Measurements from ENCODE around the gene C1RL. TPM values are rescaled to one million over a fixed set of nuclear protein-coding genes. Genes with fewer than 3 reads are reported as not detected.
"Not testable (repeated sequence)": the region's sequence is repeated elsewhere in the genome, so short reads cannot be mapped to it uniquely, and the experiment has no call there.

Gene C1RL
- total RNA-seq, 2 donors from 2014 or later = 32.5 to 46.4 TPM

DNA sequence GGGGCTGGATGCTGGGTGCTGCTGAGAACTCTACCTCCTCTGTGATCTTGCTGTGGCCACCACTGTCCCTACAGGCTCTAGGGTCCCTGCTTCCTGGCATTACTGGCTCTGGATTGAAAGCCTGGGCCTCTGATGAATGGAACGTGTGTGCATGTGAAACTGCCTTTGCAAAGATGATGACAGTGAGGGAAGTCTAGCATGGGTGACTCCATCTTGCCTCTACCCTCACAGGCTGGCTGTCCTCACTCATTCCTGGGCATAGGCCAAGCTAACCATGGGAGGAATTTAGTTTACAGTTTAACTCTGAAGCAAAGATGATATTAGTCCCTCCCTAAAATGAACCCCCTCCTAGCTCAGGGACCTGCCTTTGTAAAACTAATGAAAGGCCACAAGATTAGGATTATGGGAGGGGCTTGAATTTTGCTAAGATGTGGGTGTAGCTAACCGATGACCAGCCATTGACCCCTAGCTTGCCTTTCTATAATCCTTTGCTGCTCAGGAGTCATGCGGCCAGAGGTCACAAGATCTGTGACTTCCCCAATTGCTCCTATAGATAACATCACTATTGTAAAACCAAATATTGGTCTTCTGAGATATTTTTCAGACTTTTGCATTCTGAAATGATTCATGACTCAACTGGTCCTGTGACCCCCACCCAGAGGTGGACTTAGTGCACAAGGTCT lies 50.7 kb downstream of the C1RL start:
- Mint-ChIP-seq H3K36me3 (ENCODE audit: low read depth) (no peaks in the 10 kb centered on the region), H3K27ac (no peak overlapping the region), H3K4me3 (no peak overlapping the region), H3K4me1 (peaks cover 14% of the 10 kb centered on the region), H3K9me3 (no peaks in the 10 kb centered on the region), H3K27me3 (ENCODE audit: insufficient read depth) (peaks cover 6% of the 10 kb centered on the region)
- Histone ChIP-seq H3K9me3 (ENCODE audit: control insufficient read depth, low read length) (no peaks in the 10 kb centered on the region), H3K4me3 (ENCODE audit: low read length) (no peak overlapping the region), H3K27ac (ENCODE audit: low read depth, low read length) (no peak overlapping the region), H3K27me3 (ENCODE audit: control insufficient read depth, insufficient read depth, low read length, poor library complexity, severe bottlenecking) (no peaks in the 10 kb centered on the region), H3K36me3 (ENCODE audit: control insufficient read depth, insufficient read depth, low read length) (no peaks in the 10 kb centered on the region), H3K4me1 (ENCODE audit: control insufficient read depth, insufficient read depth, low read length) (no peaks in the 10 kb centered on the region), H3K9ac (ENCODE audit: extremely low read depth, low read length, poor library complexity, severe bottlenecking) (no peak overlapping the region)
- 93 to 94% methylated on average over 3 of the region's 3 CpGs for WGBS, 2 experiments (ENCODE audit: insufficient coverage in 1 of 2, insufficient read length in 1 of 2)
- TF ChIP-seq CTCF (conservative IDR thresholded peaks at IDR 0.05) = no peak
- no peak for DNase-seq

DNA sequence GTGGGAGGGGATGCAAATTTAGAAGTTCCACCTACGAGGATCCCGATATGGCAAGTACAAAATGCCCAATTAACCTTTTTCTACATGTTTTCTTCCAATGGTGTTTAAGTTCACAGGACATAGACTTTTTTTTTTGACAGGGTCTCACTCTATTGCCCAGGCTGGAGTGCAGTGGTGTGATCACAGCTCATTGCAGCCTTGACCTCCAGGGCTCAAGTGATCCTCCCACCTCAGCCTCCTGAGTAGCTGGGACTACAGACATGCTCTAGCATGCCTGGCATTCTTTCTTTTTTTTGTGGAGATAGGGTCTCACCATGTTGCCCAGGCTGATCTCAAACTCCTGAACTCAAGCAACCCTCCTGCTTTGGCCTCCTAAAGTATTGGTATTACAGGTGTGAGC lies 53.3 kb downstream of the C1RL start:
- not testable (repeated sequence) for H3K36me3 ChIP-seq (ENCODE audit: control insufficient read depth, insufficient read depth, low read length); H3K9me3 Mint-ChIP-seq; H3K36me3 Mint-ChIP-seq (ENCODE audit: low read depth); H3K9ac ChIP-seq (ENCODE audit: extremely low read depth, low read length, poor library complexity, severe bottlenecking); H3K4me3 Mint-ChIP-seq; H3K4me1 ChIP-seq (ENCODE audit: control insufficient read depth, insufficient read depth, low read length); H3K9me3 ChIP-seq (ENCODE audit: control insufficient read depth, low read length); DNase-seq; H3K4me3 ChIP-seq (ENCODE audit: low read length); H3K4me1 Mint-ChIP-seq; H3K27ac Mint-ChIP-seq; H3K27ac ChIP-seq (ENCODE audit: low read depth, low read length)
- H3K27me3 ChIP-seq (ENCODE audit: control insufficient read depth, insufficient read depth, low read length, poor library complexity, severe bottlenecking) = peaks cover 11% of the 10 kb centered on the region
- peaks cover 15% of the 10 kb centered on the region for H3K27me3 Mint-ChIP-seq (ENCODE audit: insufficient read depth)
- whole genome bisulfite sequencing, 2 experiments (ENCODE audit: insufficient coverage in 1 of 2, insufficient read length in 1 of 2) = 90 to 93% methylated on average over 2 of the region's 2 CpGs

DNA sequence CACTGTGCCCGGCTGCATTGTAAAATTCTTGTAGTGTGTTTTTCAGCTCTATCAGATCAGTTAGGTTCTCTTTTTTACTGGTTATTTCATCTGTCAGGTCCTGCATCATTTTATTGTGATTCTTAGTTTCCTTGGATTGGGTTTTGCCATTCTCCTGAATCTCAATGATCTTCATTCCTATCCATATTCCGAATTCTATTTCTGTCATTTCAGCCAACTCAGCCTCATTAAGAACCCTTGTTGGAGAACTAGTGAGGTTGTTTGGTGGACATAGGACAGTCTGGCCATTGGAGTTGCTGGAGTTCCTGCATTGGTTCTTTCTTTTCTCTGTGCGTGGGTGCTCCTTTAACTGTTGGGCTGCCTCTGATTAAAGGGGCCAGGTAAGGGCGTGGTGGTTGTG lies 54.1 kb downstream of the C1RL start:
- peaks cover 3% of the 10 kb centered on the region for H3K9me3 Mint-ChIP-seq
- H3K27ac Mint-ChIP-seq = no peak overlapping the region

DNA sequence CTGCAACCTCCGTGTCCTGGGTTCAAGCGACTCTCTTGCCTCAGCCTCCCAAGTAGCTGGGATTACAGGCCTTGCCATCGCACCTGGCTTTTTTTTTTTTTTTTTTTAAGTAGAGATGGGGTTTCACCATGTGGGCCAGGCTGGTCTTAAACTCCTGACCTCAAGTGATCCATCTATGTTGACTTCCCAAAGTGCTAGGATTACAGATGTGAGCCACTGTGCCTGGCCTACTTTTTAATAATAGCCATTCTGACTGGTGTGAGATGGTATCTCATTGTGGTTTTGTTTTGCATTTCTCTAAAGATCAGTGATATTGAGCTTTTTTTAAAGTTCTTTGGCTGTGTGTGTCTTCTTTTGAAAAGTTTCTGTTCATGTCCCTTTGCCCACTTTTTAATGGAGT lies 59.0 kb downstream of the C1RL start:
- DNase-seq; H3K27ac Mint-ChIP-seq; H3K9me3 Mint-ChIP-seq; H3K9ac ChIP-seq (ENCODE audit: extremely low read depth, low read length, poor library complexity, severe bottlenecking); H3K36me3 Mint-ChIP-seq (ENCODE audit: low read depth); H3K9me3 ChIP-seq (ENCODE audit: control insufficient read depth, low read length); H3K4me3 ChIP-seq (ENCODE audit: low read length); H3K4me1 ChIP-seq (ENCODE audit: control insufficient read depth, insufficient read depth, low read length); H3K4me1 Mint-ChIP-seq; H3K36me3 ChIP-seq (ENCODE audit: control insufficient read depth, insufficient read depth, low read length); H3K27ac ChIP-seq (ENCODE audit: low read depth, low read length); H3K4me3 Mint-ChIP-seq: not testable (repeated sequence)
- peaks cover 11% of the 10 kb centered on the region for H3K27me3 Mint-ChIP-seq (ENCODE audit: insufficient read depth)
- WGBS, 2 experiments (ENCODE audit: insufficient coverage in 1 of 2, insufficient read length in 1 of 2) = 80 to 87% methylated on average over 1 to 3 of the region's 3 CpGs
- peaks cover 11% of the 10 kb centered on the region for H3K27me3 ChIP-seq (ENCODE audit: control insufficient read depth, insufficient read depth, low read length, poor library complexity, severe bottlenecking)

More for the DNA sequence above, 54.1 kb downstream of the C1RL start:
- Histone ChIP-seq H3K4me1 (ENCODE audit: control insufficient read depth, insufficient read depth, low read length) (no peaks in the 10 kb centered on the region), H3K9ac (ENCODE audit: extremely low read depth, low read length, poor library complexity, severe bottlenecking) (no peak overlapping the region), H3K9me3 (ENCODE audit: control insufficient read depth, low read length) (no peaks in the 10 kb centered on the region), H3K27ac (ENCODE audit: low read depth, low read length) (no peak overlapping the region), H3K27me3 (ENCODE audit: control insufficient read depth, insufficient read depth, low read length, poor library complexity, severe bottlenecking) (peaks cover 11% of the 10 kb centered on the region), H3K4me3 (ENCODE audit: low read length) (no peak overlapping the region), H3K36me3 (ENCODE audit: control insufficient read depth, insufficient read depth, low read length) (no peaks in the 10 kb centered on the region)
- no peak overlapping the region for H3K4me3 Mint-ChIP-seq
- no peak for DNase-seq
- H3K36me3 Mint-ChIP-seq (ENCODE audit: low read depth) = no peaks in the 10 kb centered on the region
- H3K4me1 Mint-ChIP-seq = no peaks in the 10 kb centered on the region
- TF ChIP-seq CTCF (conservative IDR thresholded peaks at IDR 0.05) = no peak
- 89 to 100% methylated on average over 1 to 3 of the region's 4 CpGs for WGBS, 2 experiments (ENCODE audit: insufficient coverage in 1 of 2, insufficient read length in 1 of 2)
- peaks cover 15% of the 10 kb centered on the region for H3K27me3 Mint-ChIP-seq (ENCODE audit: insufficient read depth)

GRCh38 chr12:7049445-7049951 lies 59.5 kb downstream of the C1RL start:
- not testable (repeated sequence) for H3K9me3 ChIP-seq (ENCODE audit: control insufficient read depth, low read length); H3K9me3 Mint-ChIP-seq; H3K9ac ChIP-seq (ENCODE audit: extremely low read depth, low read length, poor library complexity, severe bottlenecking); H3K36me3 ChIP-seq (ENCODE audit: control insufficient read depth, insufficient read depth, low read length); DNase-seq; H3K4me3 Mint-ChIP-seq; H3K27ac Mint-ChIP-seq; H3K27ac ChIP-seq (ENCODE audit: low read depth, low read length); H3K4me3 ChIP-seq (ENCODE audit: low read length); H3K4me1 Mint-ChIP-seq; H3K36me3 Mint-ChIP-seq (ENCODE audit: low read depth); H3K4me1 ChIP-seq (ENCODE audit: control insufficient read depth, insufficient read depth, low read length)
- 86% methylated on average over 7 to 10 of the region's 10 CpGs for WGBS, 2 experiments (ENCODE audit: insufficient coverage in 1 of 2, insufficient read length in 1 of 2)
- H3K27me3 ChIP-seq (ENCODE audit: control insufficient read depth, insufficient read depth, low read length, poor library complexity, severe bottlenecking) = peaks cover 11% of the 10 kb centered on the region
- peaks cover 11% of the 10 kb centered on the region for H3K27me3 Mint-ChIP-seq (ENCODE audit: insufficient read depth)
